Left lobe of liver (tissue), 2 donors: ENCODE data around the gene PTPRT. TPM values are rescaled to one million over a fixed set of nuclear protein-coding genes. Genes with fewer than 3 reads are reported as not detected.

ENCODE experiments used
- ATAC-seq: fragments of 200-7000 bp; cut with Tn5 transposase; one replicate; pipeline ENCODE4 v1.9.1; 2020; ENCODE audit warnings: mild to moderate bottlenecking, moderate library complexity
- DNase-seq: peaks from one replicate; pipeline ENCODE4 v3.0.0-alpha.2; 2020; ENCODE audit warnings: low spot score
- total RNA-seq: library from RNA; stranded (reverse); gene quantifications from one replicate; pipeline ENCODE4 v1.2.1, GENCODE V29; 2021
- donor health status: DM: no; HTN: no; CAD: no; lungs with moderate emphysema.
- donor health status: DM: no; HTN: yes; CAD: no.

PTPRT gene
- total RNA-seq, 1 donor from 2014 or later: 0.88 TPM

GRCh38 chr20:42742926-42743325 is 446.8 kb downstream of the PTPRT start:
- DNase-seq (no peak), ATAC-seq (no peak)

- ATAC-seq (no peak), DNase-seq (no peak)
These were observed 447.8 kb downstream of the PTPRT start for GRCh38 chr20:42741906-42742305.

GRCh38 chr20:42740226-42740870 is 449.4 kb downstream of the PTPRT start:
- no peak for ATAC-seq

GRCh38 chr20:42739683-42740082 is 450.0 kb downstream of the PTPRT start:
- ATAC-seq (no peak), DNase-seq (no peak)

More at GRCh38 chr20:42740226-42740870, 449.4 kb downstream of the PTPRT start:
- DNase-seq: no peak

GRCh38 chr20:42735539-42735938 is 454.2 kb downstream of the PTPRT start:
- no peak for DNase-seq
- no peak for ATAC-seq

GRCh38 chr20:42734660-42735368 is 454.9 kb downstream of the PTPRT start:
- no peak for ATAC-seq
- no peak for DNase-seq

GRCh38 chr20:42721923-42722322 is 467.8 kb downstream of the PTPRT start:
- ATAC-seq: no peak
- DNase-seq: no peak

GRCh38 chr20:42714298-42715141 is 475.2 kb downstream of the PTPRT start:
- ATAC-seq (peak; percentile 25), DNase-seq (no peak)

- DNase-seq (no peak), ATAC-seq (no peak)
These were observed 481.4 kb downstream of the PTPRT start for GRCh38 chr20:42708266-42708665.

GRCh38 chr20:42706759-42707158 is 482.9 kb downstream of the PTPRT start:
- ATAC-seq (no peak), DNase-seq (no peak)

- ATAC-seq (no peak), DNase-seq (no peak)
These were observed 484.2 kb downstream of the PTPRT start for GRCh38 chr20:42705550-42705949.

GRCh38 chr20:42703744-42704143 is 486.0 kb downstream of the PTPRT start:
- peak; percentile 33 for ATAC-seq
- DNase-seq: no peak

GRCh38 chr20:42701948-42702347 is 487.8 kb downstream of the PTPRT start:
- ATAC-seq: peak; percentile 87

GRCh38 chr20:42700372-42700771 is 489.3 kb downstream of the PTPRT start:
- ATAC-seq: no peak
- DNase-seq: no peak

More at GRCh38 chr20:42701948-42702347, 487.8 kb downstream of the PTPRT start:
- peak; percentile 49 for DNase-seq

GRCh38 chr20:42697962-42698361 is 491.7 kb downstream of the PTPRT start:
- ATAC-seq (peak; percentile 79), DNase-seq (no peak)

- DNase-seq (no peak), ATAC-seq (no peak)
These were observed 498.8 kb downstream of the PTPRT start for GRCh38 chr20:42690842-42691437.

- DNase-seq: no peak
- no peak for ATAC-seq
These were observed 501.1 kb downstream of the PTPRT start for GRCh38 chr20:42688576-42688975.

- no peak for DNase-seq
- no peak for ATAC-seq
These were observed 503.6 kb downstream of the PTPRT start for GRCh38 chr20:42686057-42686456.

GRCh38 chr20:42678895-42679294 is 510.8 kb downstream of the PTPRT start:
- peak; percentile 81 for ATAC-seq

GRCh38 chr20:42656130-42656529 is 533.6 kb downstream of the PTPRT start:
- no peak for DNase-seq
- ATAC-seq: no peak

More at GRCh38 chr20:42678895-42679294, 510.8 kb downstream of the PTPRT start:
- no peak for DNase-seq

GRCh38 chr20:42652266-42652665 is 537.4 kb downstream of the PTPRT start:
- ATAC-seq: no peak
- no peak for DNase-seq
